ENCODE measurements around the gene SLC17A6. TPM values are rescaled to one million over a fixed set of nuclear protein-coding genes. Genes with fewer than 3 reads are reported as not detected.

Gene SLC17A6
- total RNA-seq = not detected in 2 replicates

DNA sequence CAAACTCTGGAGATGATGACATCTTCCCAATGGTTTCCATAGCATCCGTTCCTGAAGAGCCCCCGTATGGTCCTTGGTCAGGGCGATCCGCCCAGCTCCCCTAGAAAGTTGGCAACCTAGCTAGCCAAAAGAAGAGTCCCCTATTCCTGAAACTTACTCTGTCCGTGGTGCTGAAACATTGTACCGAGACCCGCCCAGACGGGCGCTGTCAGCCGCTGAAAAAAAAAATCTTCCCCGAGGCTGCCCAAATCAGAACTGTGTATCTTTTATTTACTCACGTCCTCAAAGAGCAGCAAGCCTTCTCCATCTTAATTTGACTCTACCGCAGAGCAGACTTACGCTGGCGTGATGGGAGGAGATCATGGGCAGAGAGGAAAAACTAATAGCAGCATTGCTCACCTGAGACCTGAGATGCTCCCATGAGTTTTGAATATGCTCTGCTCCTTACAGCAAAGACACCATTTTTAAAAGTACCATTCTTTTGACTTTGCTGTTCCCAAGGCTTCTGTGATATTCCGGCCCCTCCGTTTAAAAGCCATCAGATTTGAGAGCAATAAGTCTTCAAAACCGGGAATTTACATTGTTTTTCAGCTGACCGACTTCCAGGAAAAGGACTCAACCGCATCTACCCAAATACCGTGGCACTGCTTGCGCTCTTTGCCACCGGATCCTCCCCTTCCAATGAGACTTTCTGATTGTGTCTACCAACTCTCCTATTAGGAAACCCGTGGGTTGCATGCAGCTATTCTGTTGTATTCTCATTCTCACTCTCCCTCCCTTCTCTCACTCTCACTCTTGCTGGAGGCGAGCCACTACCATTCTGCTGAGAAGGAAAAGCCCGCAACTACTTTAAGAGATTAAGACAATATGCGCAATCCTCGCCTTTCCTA is at the start of gene SLC17A6:
SLC17A6 (plus strand) TSS at position 786 of the 890 bp plus-strand sequence. CDS start 153 bp downstream, outside the sequence.

Other genes starting within 250 kb of the SLC17A6 start
- gene ANO5, start 145.3 kb upstream of the SLC17A6 start, total RNA-seq = 0.11 TPM in 1 of 2 replicates, not detected in the other

Data from articular chondrocyte of knee joint (primary cell).